Loucy (cell line): ENCODE measurements around the gene NFATC1.

Source experiments
- H2AFZ ChIP-seq: fragments of 200-600 bp; sonication (generic); 2 replicates; pipeline ENCODE4 v1.6.0; 2016; ENCODE audit warnings: antibody characterized with exemption, mild to moderate bottlenecking, low read length, moderate library complexity
- H3F3A ChIP-seq: fragments of 200-600 bp; 2 replicates; pipeline ENCODE4 v1.6.0; 2016; ENCODE audit warnings: antibody characterized with exemption, low read depth, mild to moderate bottlenecking
- H3K27me3 ChIP-seq: fragments of 200-600 bp; sonication (generic); 2 replicates; pipeline ENCODE4 v1.6.1; 2014; ENCODE audit warnings: low read length, mild to moderate bottlenecking; ENCODE audit not compliant: insufficient read depth, poor library complexity, severe bottlenecking
- H3K36me3 ChIP-seq: fragments of 200-600 bp; sonication (generic); 2 replicates; pipeline ENCODE4 v1.6.1; 2016; ENCODE audit warnings: low read length; ENCODE audit not compliant: insufficient read depth
- H3K4me1 ChIP-seq: fragments of 200-600 bp; sonication (generic); 2 replicates; pipeline ENCODE4 v1.5.1; 2014; ENCODE audit warnings: low read length, mild to moderate bottlenecking; ENCODE audit not compliant: insufficient read depth, poor library complexity, severe bottlenecking
- H3K4me2 ChIP-seq: fragments of 200-600 bp; sonication (generic); 2 replicates; pipeline ENCODE4 v1.6.0; 2014; ENCODE audit warnings: antibody characterized with exemption, low read length, low read depth, mild to moderate bottlenecking; ENCODE audit not compliant: poor library complexity, severe bottlenecking
- H3K4me3 ChIP-seq: fragments of 200-600 bp; sonication (generic); 2 replicates; pipeline ENCODE4 v1.5.1; 2014; ENCODE audit warnings: low read length, mild to moderate bottlenecking, mixed read lengths; ENCODE audit not compliant: poor library complexity, severe bottlenecking
- H3K79me2 ChIP-seq: fragments of 200-600 bp; sonication (generic); 2 replicates; pipeline ENCODE4 v1.6.1; 2014; ENCODE audit warnings: low read length; ENCODE audit not compliant: insufficient read depth
- H3K9ac ChIP-seq: fragments of 200-600 bp; sonication (generic); 2 replicates; pipeline ENCODE4 v1.6.0; 2014; ENCODE audit warnings: mild to moderate bottlenecking, low read depth, low read length, moderate library complexity; ENCODE audit not compliant: poor library complexity, severe bottlenecking
- H3K9me2 ChIP-seq: fragments of 200-600 bp; sonication (generic); replicated peaks from 2 replicates; pipeline ENCODE4 v1.6.1; 2016; ENCODE audit warnings: low read depth, low read length, mixed read lengths
- H3K9me3 ChIP-seq: fragments of 200-600 bp; sonication (generic); 2 replicates; pipeline ENCODE4 v1.6.1; 2014; ENCODE audit warnings: mild to moderate bottlenecking, antibody characterized with exemption, low read length, low read depth; ENCODE audit not compliant: insufficient read depth
- H4K20me1 ChIP-seq: fragments of 200-600 bp; sonication (generic); 2 replicates; pipeline ENCODE4 v1.6.0; 2014; ENCODE audit warnings: antibody characterized with exemption, low read length, mild to moderate bottlenecking; ENCODE audit not compliant: insufficient read depth, poor library complexity, severe bottlenecking
- EZH2phosphoT487 ChIP-seq: fragments of 200-600 bp; IDR thresholded peaks from 2 replicates; pipeline ENCODE4 v1.6.1; 2018; ENCODE audit warnings: antibody characterized with exemption, mild to moderate bottlenecking, moderate library complexity, borderline replicate concordance
- TF ChIP-seq, protein P1 (sequence below): fragments of 200-600 bp; sonication (generic); conservative IDR thresholded peaks from 2 replicates; pipeline ENCODE4 v1.5.1; 2014; ENCODE audit warnings: mild to moderate bottlenecking, antibody characterized with exemption, low read length

Gene NFATC1

DNA sequence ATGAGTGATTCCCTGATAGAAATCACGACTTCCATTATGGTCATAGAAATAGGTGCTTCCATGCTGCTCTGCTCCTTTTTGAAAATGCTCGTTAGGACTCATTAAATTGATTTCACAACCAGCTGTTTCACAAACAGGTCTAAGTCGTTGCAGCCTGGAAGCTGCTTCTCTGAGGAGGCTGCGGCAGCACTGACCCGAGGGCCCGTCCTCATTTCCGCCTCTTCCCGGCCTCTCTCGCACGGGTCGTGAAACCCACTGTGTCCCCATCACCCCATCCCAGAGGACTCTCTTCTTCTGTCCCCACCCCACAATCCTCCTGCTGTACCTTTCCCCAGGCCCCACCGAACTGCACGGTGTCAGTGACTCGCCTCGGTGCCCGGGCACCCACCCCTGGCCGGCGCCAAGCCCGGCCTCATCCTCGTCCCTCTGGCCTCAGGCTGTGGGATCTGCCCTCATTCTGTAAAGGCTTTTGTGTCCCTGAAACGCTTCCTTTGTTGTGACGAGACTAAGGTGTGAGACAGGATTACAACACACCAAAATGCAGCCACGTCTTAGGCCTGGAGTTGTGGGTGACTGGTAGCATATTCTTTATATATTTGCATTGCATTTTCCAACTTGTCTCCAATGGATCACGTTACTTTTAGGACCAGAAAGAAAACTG is 171.2 kb downstream of the NFATC1 start:
- no peaks in the 10 kb centered on the region for H3K79me2 ChIP-seq
- no peak overlapping the region for H2AFZ ChIP-seq
- no peak overlapping the region for H3K4me3 ChIP-seq
- H4K20me1 ChIP-seq = no peaks in the 10 kb centered on the region
- TF ChIP-seq, protein P1, sequence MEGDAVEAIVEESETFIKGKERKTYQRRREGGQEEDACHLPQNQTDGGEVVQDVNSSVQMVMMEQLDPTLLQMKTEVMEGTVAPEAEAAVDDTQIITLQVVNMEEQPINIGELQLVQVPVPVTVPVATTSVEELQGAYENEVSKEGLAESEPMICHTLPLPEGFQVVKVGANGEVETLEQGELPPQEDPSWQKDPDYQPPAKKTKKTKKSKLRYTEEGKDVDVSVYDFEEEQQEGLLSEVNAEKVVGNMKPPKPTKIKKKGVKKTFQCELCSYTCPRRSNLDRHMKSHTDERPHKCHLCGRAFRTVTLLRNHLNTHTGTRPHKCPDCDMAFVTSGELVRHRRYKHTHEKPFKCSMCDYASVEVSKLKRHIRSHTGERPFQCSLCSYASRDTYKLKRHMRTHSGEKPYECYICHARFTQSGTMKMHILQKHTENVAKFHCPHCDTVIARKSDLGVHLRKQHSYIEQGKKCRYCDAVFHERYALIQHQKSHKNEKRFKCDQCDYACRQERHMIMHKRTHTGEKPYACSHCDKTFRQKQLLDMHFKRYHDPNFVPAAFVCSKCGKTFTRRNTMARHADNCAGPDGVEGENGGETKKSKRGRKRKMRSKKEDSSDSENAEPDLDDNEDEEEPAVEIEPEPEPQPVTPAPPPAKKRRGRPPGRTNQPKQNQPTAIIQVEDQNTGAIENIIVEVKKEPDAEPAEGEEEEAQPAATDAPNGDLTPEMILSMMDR = no peak
- TF ChIP-seq EZH2phosphoT487 = no peak
- H3K27me3 ChIP-seq = no peaks in the 10 kb centered on the region
- no peaks in the 10 kb centered on the region for H3K4me1 ChIP-seq
- no peaks in the 10 kb centered on the region for H3F3A ChIP-seq
- peaks cover 5% of the 10 kb centered on the region; the same call in 1 of the 2 replicates for H3K9me3 ChIP-seq
- H3K9me2 ChIP-seq = no peaks in the 10 kb centered on the region
- H3K4me2 ChIP-seq = no peak overlapping the region
- no peak overlapping the region for H3K9ac ChIP-seq
- H3K36me3 ChIP-seq = no peaks in the 10 kb centered on the region

DNA sequence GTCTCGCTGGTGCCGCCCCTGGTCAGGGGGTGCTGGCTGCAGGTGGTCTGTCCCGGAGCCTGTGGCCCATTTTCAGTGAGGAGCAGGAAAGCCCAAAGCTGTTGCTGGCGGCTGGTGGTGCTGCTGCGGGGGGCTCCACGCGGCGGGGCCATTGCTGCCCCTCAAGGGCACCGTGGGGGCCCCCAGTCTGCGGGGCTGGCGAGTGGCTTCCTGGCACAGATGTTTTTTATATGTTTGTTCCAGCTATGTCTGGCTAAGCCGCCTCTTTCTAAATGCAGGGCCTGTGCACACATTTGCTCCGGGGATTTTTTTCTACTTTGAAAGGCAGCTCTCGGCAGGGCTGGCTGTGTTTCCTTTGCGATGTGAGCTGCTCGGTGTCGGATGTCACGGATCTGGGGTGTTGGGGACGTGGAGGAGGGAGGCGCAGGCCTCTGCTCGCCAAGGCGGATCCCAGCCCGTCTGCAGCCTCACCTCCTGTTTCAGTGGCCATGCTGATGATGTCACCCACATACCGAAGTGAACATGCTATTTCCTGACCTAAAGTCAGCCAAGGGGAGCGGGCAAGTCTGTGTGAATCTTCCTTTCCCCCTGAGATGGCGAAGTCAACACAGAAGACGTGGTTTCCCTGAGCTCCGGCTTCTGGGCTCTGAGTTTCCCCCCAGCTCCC is 171.9 kb downstream of the NFATC1 start:
- no peak overlapping the region for H3K9ac ChIP-seq
- H3K9me3 ChIP-seq = peaks cover 11% of the 10 kb centered on the region; the same call in 1 of the 2 replicates
- H3K4me3 ChIP-seq = no peak overlapping the region
- H3K79me2 ChIP-seq = no peaks in the 10 kb centered on the region
- no peak overlapping the region for H2AFZ ChIP-seq
- no peaks in the 10 kb centered on the region for H3K4me1 ChIP-seq
- no peaks in the 10 kb centered on the region for H3F3A ChIP-seq
- TF ChIP-seq, protein P1 = no peak
- no peak for TF ChIP-seq EZH2phosphoT487
- H3K9me2 ChIP-seq = no peaks in the 10 kb centered on the region
- H3K27me3 ChIP-seq = no peaks in the 10 kb centered on the region
- no peaks in the 10 kb centered on the region for H4K20me1 ChIP-seq
- H3K36me3 ChIP-seq = no peaks in the 10 kb centered on the region
- no peak overlapping the region for H3K4me2 ChIP-seq

DNA sequence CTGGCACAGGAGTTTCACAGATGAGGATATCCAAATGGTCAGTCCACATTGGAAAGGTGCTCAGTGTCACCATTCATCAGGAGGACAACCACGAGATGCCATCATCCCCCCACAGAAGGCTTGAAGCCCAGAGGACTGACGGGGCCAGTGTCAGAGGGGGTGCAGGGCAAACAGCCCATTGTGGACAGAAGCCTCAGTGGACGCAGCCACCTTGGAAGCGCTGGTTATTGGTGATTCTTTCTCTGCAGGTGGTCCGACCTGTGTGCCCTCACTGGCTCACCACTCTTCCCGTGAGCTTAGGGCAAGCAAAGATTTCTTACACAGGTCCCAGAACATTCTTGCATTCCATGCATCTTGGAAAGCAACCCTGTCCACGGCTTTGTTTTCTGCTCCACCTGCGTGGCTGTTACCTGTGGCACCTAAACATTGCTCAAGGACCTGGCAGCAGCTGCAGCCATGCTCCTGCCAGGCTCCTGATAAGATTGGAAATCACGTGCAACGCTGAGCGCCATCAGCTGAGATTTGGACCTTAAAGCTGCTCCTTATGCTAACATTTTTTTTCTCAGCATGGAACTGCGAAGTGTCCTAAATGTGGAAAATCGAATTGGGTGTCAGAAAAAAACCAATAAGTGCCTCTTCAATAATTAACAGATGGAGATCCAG is 172.9 kb downstream of the NFATC1 start:
- no peak overlapping the region for H2AFZ ChIP-seq
- no peaks in the 10 kb centered on the region for H3F3A ChIP-seq
- peaks cover 22% of the 10 kb centered on the region; the same call in 1 of the 2 replicates for H3K9me3 ChIP-seq
- H3K27me3 ChIP-seq = no peaks in the 10 kb centered on the region
- no peaks in the 10 kb centered on the region for H3K4me1 ChIP-seq
- H3K79me2 ChIP-seq = no peaks in the 10 kb centered on the region
- no peaks in the 10 kb centered on the region for H3K9me2 ChIP-seq
- no peaks in the 10 kb centered on the region for H4K20me1 ChIP-seq
- TF ChIP-seq, protein P1 = no peak
- no peak for TF ChIP-seq EZH2phosphoT487
- no peak overlapping the region for H3K9ac ChIP-seq
- H3K4me2 ChIP-seq = no peak overlapping the region
- no peaks in the 10 kb centered on the region for H3K36me3 ChIP-seq
- no peak overlapping the region for H3K4me3 ChIP-seq
